ENCODE data around the gene PCNX1. TPM values are rescaled to one million over a fixed set of nuclear protein-coding genes. Genes with fewer than 3 reads are reported as not detected.
"Not testable (repeated sequence)": the region's sequence is repeated elsewhere in the genome, so short reads cannot be mapped to it uniquely, and the experiment has no call there.

PCNX1 gene
- total RNA-seq, 4 donors from 2014 or later, result 41.8 to 83.1 (median 50.5) TPM

DNA sequence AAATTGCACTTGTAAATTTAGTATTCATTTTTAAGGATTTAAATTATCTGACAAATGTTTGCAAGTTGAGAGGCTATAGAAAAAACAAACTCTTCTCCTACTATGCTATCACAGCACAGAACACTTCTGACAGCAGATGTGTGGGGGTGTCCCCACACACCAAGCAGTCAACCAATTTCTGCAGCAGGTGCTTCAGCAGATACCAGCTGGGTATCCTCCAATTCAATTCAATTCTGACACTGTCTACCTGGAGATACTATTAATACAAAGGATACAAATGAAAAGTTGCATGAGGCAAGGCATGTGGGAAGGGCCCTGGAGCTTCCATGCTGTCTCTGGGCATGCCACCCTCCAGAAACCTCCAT is 35.1 kb downstream of the PCNX1 start:
- Histone ChIP-seq H3K36me3 (peaks cover 0 to 28% (median 0%) of the 10 kb centered on the region in 3 donors), H3K27me3 (no peaks in the 10 kb centered on the region)

DNA sequence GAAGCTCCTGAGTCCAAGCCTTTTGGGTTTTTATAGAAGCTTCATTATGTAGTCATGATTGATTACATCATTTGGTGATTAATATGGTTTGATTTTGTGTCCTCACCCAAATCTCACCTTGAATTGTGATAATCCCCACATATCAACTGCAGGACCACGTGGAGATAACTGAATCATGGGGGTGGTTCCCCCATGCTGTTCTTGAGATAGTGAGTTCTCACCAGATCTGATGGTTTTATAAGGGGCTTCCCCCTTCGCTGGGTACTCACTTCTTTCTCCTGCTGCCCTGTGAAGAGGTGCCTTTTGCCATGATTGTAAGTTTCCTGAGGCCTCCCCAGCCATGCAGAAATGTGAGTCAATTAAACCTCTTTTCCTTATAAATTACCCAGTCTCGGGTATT is 35.5 kb downstream of the PCNX1 start:
- H3K27me3 ChIP-seq; H3K4me1 ChIP-seq; H3K27ac ChIP-seq; DNase-seq (ENCODE audit: low spot score in 2 of 2); H3K4me3 ChIP-seq: not testable (repeated sequence)
- H3K9me3 ChIP-seq, result peaks cover 0 to 22% (median 0%) of the 10 kb centered on the region in 4 donors
- 95% methylated on average over 3 of the region's 3 CpGs for WGBS, 2 donors
- H3K36me3 ChIP-seq, result peaks cover 0 to 32% (median 0%) of the 10 kb centered on the region in 3 donors

More for the DNA sequence above, 35.1 kb downstream of the PCNX1 start:
- H3K9me3 ChIP-seq, result peaks cover 0 to 19% (median 0%) of the 10 kb centered on the region in 4 donors
- TF ChIP-seq EP300 (IDR thresholded peaks at IDR 0.05), result no peak
- no peak for DNase-seq (ENCODE audit: low spot score in 2 of 2)
- H3K27ac ChIP-seq, result no peak overlapping the region
- H3K4me1 ChIP-seq, result no peaks in the 10 kb centered on the region
- H3K4me3 ChIP-seq, result no peak overlapping the region

DNA sequence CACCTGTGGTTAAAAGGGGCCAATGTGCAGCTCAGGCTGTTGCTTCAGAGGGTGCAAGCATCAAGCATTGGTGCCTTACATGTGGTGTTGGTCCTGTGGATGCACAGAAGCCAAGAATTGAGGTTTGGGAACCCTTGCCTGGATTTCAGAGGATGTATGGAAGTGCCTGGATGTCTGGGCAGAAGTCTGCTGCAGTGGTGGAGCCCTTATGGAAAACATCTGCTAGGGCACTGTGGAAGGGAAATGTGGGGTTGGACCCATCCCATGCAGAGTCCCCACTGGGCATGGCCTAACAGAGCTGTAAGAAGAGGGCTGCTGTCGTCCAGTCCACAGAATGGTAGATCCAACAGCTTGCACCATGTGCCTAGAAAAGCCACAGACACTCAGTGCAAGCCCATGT is 36.6 kb downstream of the PCNX1 start:
- H3K27ac ChIP-seq, result no peak overlapping the region
- peaks cover 0 to 39% (median 0%) of the 10 kb centered on the region in 3 donors for H3K36me3 ChIP-seq
- WGBS, 2 donors, result 83 to 100% methylated on average over 1 of the region's 1 CpG
- H3K27me3 ChIP-seq, result no peaks in the 10 kb centered on the region
- no peak overlapping the region for H3K4me3 ChIP-seq
- TF ChIP-seq POLR2A (IDR thresholded peaks at IDR 0.05), result no peak
- no peak for TF ChIP-seq EP300 (IDR thresholded peaks at IDR 0.05)
- TF ChIP-seq, protein P1, sequence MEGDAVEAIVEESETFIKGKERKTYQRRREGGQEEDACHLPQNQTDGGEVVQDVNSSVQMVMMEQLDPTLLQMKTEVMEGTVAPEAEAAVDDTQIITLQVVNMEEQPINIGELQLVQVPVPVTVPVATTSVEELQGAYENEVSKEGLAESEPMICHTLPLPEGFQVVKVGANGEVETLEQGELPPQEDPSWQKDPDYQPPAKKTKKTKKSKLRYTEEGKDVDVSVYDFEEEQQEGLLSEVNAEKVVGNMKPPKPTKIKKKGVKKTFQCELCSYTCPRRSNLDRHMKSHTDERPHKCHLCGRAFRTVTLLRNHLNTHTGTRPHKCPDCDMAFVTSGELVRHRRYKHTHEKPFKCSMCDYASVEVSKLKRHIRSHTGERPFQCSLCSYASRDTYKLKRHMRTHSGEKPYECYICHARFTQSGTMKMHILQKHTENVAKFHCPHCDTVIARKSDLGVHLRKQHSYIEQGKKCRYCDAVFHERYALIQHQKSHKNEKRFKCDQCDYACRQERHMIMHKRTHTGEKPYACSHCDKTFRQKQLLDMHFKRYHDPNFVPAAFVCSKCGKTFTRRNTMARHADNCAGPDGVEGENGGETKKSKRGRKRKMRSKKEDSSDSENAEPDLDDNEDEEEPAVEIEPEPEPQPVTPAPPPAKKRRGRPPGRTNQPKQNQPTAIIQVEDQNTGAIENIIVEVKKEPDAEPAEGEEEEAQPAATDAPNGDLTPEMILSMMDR (IDR thresholded peaks at IDR 0.05), result no peak
- peaks cover 0 to 28% (median 0%) of the 10 kb centered on the region in 4 donors for H3K9me3 ChIP-seq
- DNase-seq (ENCODE audit: low spot score in 2 of 2), result no peak
- no peaks in the 10 kb centered on the region for H3K4me1 ChIP-seq

DNA sequence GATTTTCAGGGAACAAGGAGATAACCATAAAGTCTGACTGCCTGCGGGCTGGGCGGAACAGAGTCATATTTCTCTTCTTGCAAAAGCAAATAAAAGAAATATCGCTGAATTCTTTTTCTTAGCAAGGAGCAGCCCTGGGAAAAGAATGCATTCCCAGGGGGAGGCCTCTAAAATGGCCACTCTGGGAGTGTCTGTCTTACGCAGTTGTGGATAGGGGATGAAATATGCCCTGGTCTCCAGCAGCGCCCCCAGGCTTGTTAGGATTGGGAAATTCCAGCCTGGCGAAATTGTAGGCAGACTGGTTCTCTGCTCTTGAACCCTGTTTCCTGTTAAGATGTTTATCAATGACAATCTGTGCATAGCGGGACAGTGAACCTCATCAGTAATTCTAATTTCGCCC is 40.5 kb downstream of the PCNX1 start:
- WGBS, 2 donors, result 95 to 98% methylated on average over 8 of the region's 8 CpGs
- H3K27me3 ChIP-seq, result no peaks in the 10 kb centered on the region
- peaks cover 0 to 28% (median 0%) of the 10 kb centered on the region in 4 donors for H3K9me3 ChIP-seq
- H3K27ac ChIP-seq, result no peak overlapping the region
- peaks cover 0 to 46% (median 0%) of the 10 kb centered on the region in 3 donors for H3K36me3 ChIP-seq
- no peaks in the 10 kb centered on the region for H3K4me1 ChIP-seq
- H3K4me3 ChIP-seq, result no peak overlapping the region
- DNase-seq (ENCODE audit: low spot score in 2 of 2), result no peak
- no peak for TF ChIP-seq EP300 (IDR thresholded peaks at IDR 0.05)

DNA sequence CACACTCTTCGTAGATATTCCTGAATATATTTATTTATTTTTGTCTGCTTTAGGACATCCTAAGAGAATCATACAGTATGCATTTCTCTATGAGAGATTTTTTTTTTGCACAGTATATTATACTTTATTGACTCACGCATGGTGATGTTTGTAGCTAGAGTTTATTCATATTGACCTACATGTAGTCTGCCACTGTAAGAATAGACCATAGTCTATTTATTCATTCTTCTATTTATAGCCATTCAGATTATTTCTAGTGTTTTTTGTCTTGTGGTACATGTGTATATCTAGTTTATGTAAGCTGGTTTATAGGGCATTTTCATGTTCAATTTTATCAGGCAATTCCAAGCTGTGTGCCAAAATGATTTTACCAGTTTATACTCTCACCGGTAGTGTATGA is 45.2 kb downstream of the PCNX1 start:
- TF ChIP-seq POLR2A (IDR thresholded peaks at IDR 0.05), result no peak
- TF ChIP-seq EP300 (IDR thresholded peaks at IDR 0.05), result no peak
- TF ChIP-seq, protein P1 (IDR thresholded peaks at IDR 0.05), result no peak
- DNase-seq (ENCODE audit: low spot score in 2 of 2), result no peak
- WGBS, 2 donors, result 81 to 82% methylated on average over 3 of the region's 3 CpGs
- Histone ChIP-seq H3K4me1 (peaks cover 0 to 14% (median 2%) of the 10 kb centered on the region in 4 donors), H3K27me3 (no peaks in the 10 kb centered on the region), H3K27ac (no peak overlapping the region), H3K9me3 (peaks cover 0 to 8% (median 0%) of the 10 kb centered on the region in 4 donors), H3K4me3 (no peak overlapping the region), H3K36me3 (peaks cover 0 to 21% (median 0%) of the 10 kb centered on the region in 3 donors)

DNA sequence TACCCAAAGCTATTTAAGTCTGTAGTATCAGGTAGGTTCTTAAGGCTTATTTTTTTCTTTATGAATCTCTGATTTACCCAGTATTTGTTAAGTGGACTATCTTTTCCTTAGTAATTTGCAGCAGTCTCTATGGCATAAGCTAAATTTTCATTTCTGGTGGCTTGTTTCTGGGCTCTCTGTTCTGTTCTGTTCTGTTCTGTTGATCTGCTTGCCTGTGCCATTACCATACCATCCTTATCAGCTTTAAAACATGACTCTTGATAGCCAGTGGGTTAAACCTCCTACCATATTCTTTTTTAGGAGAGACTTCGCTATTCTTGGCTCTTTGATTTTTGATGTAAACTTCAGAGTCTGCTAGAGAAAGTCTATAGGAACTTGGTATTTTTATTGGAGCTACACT is 46.8 kb downstream of the PCNX1 start:
- Histone ChIP-seq H3K4me1 (peaks cover 0 to 14% (median 2%) of the 10 kb centered on the region in 4 donors), H3K4me3 (no peak overlapping the region), H3K9me3 (no peaks in the 10 kb centered on the region), H3K27ac (no peak overlapping the region), H3K36me3 (peaks cover 0 to 12% (median 0%) of the 10 kb centered on the region in 3 donors), H3K27me3 (no peaks in the 10 kb centered on the region)
- TF ChIP-seq EP300 (IDR thresholded peaks at IDR 0.05) (no peak), POLR2A (IDR thresholded peaks at IDR 0.05) (no peak)
- TF ChIP-seq, protein P1 (IDR thresholded peaks at IDR 0.05), result no peak
- WGBS, 2 donors, result 94 to 96% methylated on average over 1 of the region's 1 CpG
- no peak for DNase-seq (ENCODE audit: low spot score in 2 of 2)

Data from tibial nerve (tissue), 4 donors.